GM10266 (cell line): Measurements from ENCODE around the gene WAPL.
A peak's percentile ranks its signal among the peaks of the same experiment; 100 is the strongest.

Source experiments
- DNase-seq: peaks from one replicate; pipeline ENCODE4 v3.0.0; 2012; ENCODE audit errors: extremely low spot score
- TF ChIP-seq, protein P1 (sequence below): IDR thresholded peaks from 2 replicates; pipeline ENCODE4 v1.5.1; 2012; ENCODE audit warnings: mild to moderate bottlenecking, low read depth; ENCODE audit not compliant: control insufficient read depth, insufficient read depth; ENCODE audit errors: missing control alignments

Gene WAPL

DNA sequence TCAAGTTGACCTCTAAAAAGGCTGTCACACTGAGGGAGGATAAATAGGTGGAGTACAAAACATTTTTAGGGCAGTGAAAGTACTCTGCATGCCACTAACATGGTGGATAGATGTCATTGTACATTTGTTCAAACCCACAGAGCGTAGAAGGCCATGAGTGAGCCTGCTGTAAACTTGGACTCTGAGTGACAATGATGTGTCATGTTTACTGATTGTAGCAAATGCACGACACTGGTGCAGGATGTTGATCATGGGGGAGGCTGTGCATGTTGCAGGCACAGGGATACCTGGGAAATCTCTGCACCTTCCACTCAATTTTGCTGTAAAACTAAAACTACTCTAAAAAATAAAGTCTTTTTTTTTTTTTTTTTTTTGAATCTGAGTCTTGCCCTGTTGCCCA is 102.5 kb downstream of the WAPL start:
- no peak for DNase-seq
- TF ChIP-seq, protein P1, sequence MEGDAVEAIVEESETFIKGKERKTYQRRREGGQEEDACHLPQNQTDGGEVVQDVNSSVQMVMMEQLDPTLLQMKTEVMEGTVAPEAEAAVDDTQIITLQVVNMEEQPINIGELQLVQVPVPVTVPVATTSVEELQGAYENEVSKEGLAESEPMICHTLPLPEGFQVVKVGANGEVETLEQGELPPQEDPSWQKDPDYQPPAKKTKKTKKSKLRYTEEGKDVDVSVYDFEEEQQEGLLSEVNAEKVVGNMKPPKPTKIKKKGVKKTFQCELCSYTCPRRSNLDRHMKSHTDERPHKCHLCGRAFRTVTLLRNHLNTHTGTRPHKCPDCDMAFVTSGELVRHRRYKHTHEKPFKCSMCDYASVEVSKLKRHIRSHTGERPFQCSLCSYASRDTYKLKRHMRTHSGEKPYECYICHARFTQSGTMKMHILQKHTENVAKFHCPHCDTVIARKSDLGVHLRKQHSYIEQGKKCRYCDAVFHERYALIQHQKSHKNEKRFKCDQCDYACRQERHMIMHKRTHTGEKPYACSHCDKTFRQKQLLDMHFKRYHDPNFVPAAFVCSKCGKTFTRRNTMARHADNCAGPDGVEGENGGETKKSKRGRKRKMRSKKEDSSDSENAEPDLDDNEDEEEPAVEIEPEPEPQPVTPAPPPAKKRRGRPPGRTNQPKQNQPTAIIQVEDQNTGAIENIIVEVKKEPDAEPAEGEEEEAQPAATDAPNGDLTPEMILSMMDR: no peak

DNA sequence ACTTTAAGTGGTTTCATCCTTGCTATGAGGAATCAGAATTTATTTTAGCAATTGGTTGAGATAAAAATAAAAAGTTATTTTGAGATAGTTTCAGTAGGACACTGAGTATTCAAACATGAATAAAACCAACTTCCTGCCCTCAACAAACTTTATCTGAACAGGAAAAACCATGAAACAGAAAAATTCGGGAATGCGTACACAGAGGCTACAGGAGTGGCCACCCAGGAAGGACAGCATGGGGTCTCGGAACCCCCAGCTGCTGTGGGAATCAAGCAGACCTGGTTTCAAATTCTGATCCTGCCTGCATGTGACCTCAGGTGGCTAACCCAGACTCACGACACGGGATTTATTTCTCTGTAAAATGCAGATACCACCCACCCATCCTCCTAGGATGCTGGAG is 106.0 kb downstream of the WAPL start:
- DNase-seq: no peak
- TF ChIP-seq, protein P1: no peak

DNA sequence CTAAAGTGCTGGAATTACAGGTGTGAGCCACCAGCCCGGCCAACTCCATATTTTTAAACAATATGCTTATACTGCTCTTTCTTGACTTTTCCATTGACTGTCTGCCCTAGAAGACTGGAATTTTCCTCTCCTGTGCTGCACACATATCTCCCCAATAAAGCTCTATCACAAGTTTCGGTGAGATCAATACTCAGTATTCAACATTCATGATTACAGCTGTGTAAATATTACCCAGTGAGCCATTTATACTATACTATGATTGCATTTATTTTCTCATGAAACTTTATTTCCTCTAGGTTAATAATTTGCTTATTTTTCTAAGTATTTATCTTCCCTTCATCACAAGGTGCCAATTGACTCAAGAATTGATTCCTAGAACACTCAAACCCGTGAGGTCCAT is 106.5 kb downstream of the WAPL start:
- TF ChIP-seq, protein P1: no peak
- DNase-seq: no peak

DNA sequence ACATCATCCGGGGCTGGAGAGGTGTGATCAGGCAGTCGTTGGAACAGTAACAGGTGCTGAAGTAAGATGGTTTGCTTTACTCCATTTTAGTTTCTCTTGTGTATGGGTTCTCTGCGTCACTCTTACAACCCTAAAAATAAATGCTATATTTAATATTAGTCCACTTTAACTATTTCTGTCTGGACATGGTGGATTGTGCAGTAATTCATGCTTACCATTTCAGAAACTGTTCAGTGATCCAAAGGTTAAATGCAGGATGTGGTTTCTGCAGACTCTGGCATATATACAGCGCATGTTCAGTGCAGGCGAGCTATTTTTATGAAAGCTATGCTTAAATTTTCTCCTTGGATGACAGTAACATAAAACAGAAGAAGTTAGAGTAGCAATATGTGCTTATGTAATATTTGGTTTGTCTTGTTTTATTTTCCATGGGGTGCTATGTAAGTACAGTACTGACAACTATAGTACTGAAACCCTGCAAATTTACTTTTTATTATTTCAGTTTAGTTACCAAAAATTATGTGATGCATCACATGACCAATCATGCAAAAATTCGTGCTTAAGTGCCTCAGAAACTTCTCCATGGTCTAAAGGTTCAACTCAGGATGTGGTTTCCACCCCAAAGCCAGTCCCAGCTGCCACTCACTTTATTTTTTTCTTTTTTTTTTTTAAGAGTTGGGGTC is 108.4 kb downstream of the WAPL start:
- TF ChIP-seq, protein P1: no peak
- DNase-seq: peak; percentile 59

DNA sequence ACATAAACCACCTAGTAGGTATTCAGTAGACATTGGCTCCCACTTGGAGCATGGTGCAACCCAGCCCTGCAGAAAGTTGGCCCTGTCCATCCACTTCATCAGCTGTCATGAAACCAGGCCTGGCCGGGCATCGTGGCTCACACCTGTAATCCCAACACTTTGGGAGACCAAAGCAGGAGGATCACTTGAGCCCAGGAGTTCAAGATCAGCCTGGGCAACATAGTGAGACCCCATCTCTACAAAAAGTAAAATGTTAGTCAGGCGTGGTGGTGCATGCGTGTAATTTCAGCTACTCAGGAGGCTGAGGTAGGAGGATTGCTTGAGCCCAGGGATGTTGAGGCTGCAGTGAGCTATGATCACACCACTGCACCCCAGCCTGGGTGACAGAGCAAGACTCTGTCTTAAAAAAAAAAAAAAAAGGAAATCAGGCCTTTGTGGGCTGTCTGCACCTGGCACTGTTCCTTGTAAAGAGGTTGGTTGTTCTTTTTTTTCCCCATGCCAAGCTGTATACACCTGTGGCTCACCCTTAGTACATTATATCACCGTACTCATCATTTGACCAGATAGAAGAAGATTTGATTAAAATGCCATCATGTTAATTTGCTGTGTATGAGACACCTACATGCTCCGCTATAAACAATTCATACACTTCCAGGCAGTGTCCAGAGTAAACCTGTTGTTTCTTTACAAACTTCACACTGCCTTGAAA is 109.6 kb downstream of the WAPL start:
- TF ChIP-seq, protein P1: no peak
- DNase-seq: no peak

DNA sequence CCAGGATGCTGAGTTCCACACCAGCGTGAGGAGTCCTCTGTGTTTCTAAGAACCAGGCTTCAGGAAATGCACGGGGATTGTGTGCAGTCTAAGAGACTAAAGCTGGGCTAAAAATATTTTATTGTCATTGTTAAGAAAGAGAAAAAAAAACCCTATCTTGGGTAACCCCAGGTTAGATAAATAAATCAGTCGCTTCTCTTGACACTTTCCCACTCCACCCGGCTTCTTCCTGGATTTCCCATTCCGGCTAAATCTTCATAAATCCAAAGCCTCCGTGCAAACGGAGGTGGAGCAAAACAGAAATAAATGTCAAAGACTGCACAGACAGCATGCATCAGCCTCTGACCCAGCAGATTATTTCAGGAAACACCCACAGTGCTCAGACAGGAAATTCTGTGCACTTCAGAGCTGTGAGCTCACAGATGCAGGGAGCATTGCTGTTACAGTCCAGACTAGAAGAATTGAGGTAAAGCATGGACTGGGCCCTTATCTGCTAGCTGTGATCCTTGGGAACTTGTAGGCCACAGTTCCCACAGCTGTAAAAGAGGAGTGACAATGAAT is 110.2 kb downstream of the WAPL start:
- TF ChIP-seq, protein P1: no peak
- peak; percentile 50 for DNase-seq
